IMR-90 (cell line): ENCODE measurements around the gene DVL2. TPM values are rescaled to one million over a fixed set of nuclear protein-coding genes. Genes with fewer than 3 reads are reported as not detected.

Experiments
- ATAC-seq: fragments of 200-7000 bp; cut with Tn5 transposase; 2 replicates; pipeline ENCODE4 v1.9.1; 2020; ENCODE audit warnings: low read depth, mild to moderate bottlenecking, moderate library complexity
- BruUV-seq: library from RNA; stranded (reverse); fragments of 400-500 nt; replicated peaks from 2 replicates; lab custom pipeline; 2021; lab: Mats Ljungman, UMichigan
- CTCF ChIA-PET: fragments of 300-600 bp; formaldehyde crosslinking; extraction: SDS; loops from one replicate; lab custom pipeline; 2021; ENCODE audit warnings: antibody characterized with exemption; lab: Yijun Ruan, JAX
- POLR2A ChIA-PET: fragments of 300-600 bp; sonication (Branson Sonifier 250); formaldehyde crosslinking; loops from one replicate; lab custom pipeline; 2022; ENCODE audit warnings: antibody characterized with exemption; ENCODE audit not compliant: unreplicated experiment; lab: Charles Lee
- DNase-seq: peaks from one replicate; pipeline ENCODE4 v3.0.0; 2013
- H2AFZ ChIP-seq: replicated peaks from 2 replicates; pipeline ENCODE3; 2013; ENCODE audit warnings: low read length, mild to moderate bottlenecking; ENCODE audit not compliant: poor library complexity
- H2AK5ac ChIP-seq: 2 replicates; pipeline ENCODE4 v1.6.1; 2013; ENCODE audit warnings: low read depth, low read length, inconsistent platforms
- H2AK9ac ChIP-seq: replicated peaks from 2 replicates; pipeline ENCODE3; 2013; ENCODE audit warnings: mild to moderate bottlenecking, low read depth, low read length, moderate library complexity; ENCODE audit not compliant: poor library complexity
- H2BK120ac ChIP-seq: 2 replicates; pipeline ENCODE4 v1.6.1; 2013; ENCODE audit warnings: low read depth, low read length, inconsistent platforms
- H2BK15ac ChIP-seq: 3 replicates; pipeline ENCODE4 v1.6.1; 2013; ENCODE audit warnings: low read depth, low read length, inconsistent platforms
- H2BK20ac ChIP-seq: 2 replicates; pipeline ENCODE4 v1.6.1; 2013; ENCODE audit warnings: low read depth, mild to moderate bottlenecking, inconsistent platforms, low read length, moderate library complexity
- H2BK5ac ChIP-seq: 2 replicates; pipeline ENCODE4 v1.6.1; 2013; ENCODE audit warnings: mild to moderate bottlenecking, low read depth, low read length, inconsistent platforms; ENCODE audit not compliant: poor library complexity, severe bottlenecking
- H3K14ac ChIP-seq: replicated peaks from 2 replicates; pipeline ENCODE4 v1.6.1; 2013; ENCODE audit warnings: low read depth, low read length, inconsistent platforms
- H3K18ac ChIP-seq: 2 replicates; pipeline ENCODE4 v1.6.1; 2013; ENCODE audit warnings: low read depth, low read length, control low read depth
- H3K23ac ChIP-seq: 2 replicates; pipeline ENCODE4 v1.6.1; 2013; ENCODE audit warnings: low read depth, low read length, inconsistent platforms
- H3K27ac ChIP-seq: 2 replicates; pipeline ENCODE4 v1.5.1; 2013; ENCODE audit warnings: mild to moderate bottlenecking, control low read depth, low read length; ENCODE audit not compliant: insufficient read depth
- H3K27me3 ChIP-seq: 2 replicates; pipeline ENCODE4 v1.6.1; 2013; ENCODE audit warnings: low read length; ENCODE audit not compliant: control insufficient read depth, insufficient read depth
- H3K36me3 ChIP-seq: 2 replicates; pipeline ENCODE4 v1.6.1; 2013; ENCODE audit warnings: low read length, mixed read lengths; ENCODE audit not compliant: control insufficient read depth, insufficient read depth
- H3K4ac ChIP-seq: 2 replicates; pipeline ENCODE4 v1.6.1; 2013; ENCODE audit warnings: low read depth, low read length, inconsistent platforms
- H3K4me1 ChIP-seq: 2 replicates; pipeline ENCODE4 v1.6.1; 2013; ENCODE audit warnings: low read length, mixed read lengths; ENCODE audit not compliant: control insufficient read depth, insufficient read depth
- H3K4me2 ChIP-seq: 2 replicates; pipeline ENCODE4 v1.6.1; 2013; ENCODE audit warnings: low read depth, mild to moderate bottlenecking, control low read depth, low read length, moderate library complexity
- H3K4me3 ChIP-seq: 2 replicates; pipeline ENCODE4 v1.5.1; 2013; ENCODE audit warnings: low read depth, mild to moderate bottlenecking, control low read depth, low read length, moderate library complexity; ENCODE audit not compliant: insufficient read depth
- H3K56ac ChIP-seq: 2 replicates; pipeline ENCODE4 v1.6.1; 2013; ENCODE audit warnings: low read length, inconsistent platforms; ENCODE audit not compliant: insufficient read depth; ENCODE audit errors: extremely low read depth
- H3K79me1 ChIP-seq, 2 experiments: 2 replicates each; pipeline ENCODE4 v1.6.1; 2013; ENCODE audit warnings: low read length in 2 of 2, inconsistent platforms in 1 of 2, low read depth in 1 of 2
- H3K9ac ChIP-seq: 2 replicates; pipeline ENCODE4 v1.6.1; 2013; ENCODE audit warnings: low read depth, low read length, control low read depth
- H3K9me1 ChIP-seq: 2 replicates; pipeline ENCODE4 v1.6.1; 2013; ENCODE audit warnings: low read length, inconsistent platforms; ENCODE audit not compliant: insufficient read depth
- H3K9me3 ChIP-seq: 2 replicates; pipeline ENCODE4 v1.6.1; 2013; ENCODE audit warnings: low read length; ENCODE audit not compliant: control insufficient read depth, insufficient read depth
- H4K20me1 ChIP-seq: 2 replicates; pipeline ENCODE4 v1.6.1; 2013; ENCODE audit warnings: low read length, inconsistent platforms; ENCODE audit not compliant: insufficient read depth
- H4K5ac ChIP-seq: 2 replicates; pipeline ENCODE4 v1.6.1; 2013; ENCODE audit warnings: mild to moderate bottlenecking, low read depth, low read length, control low read depth
- H4K8ac ChIP-seq, 2 experiments: 2 replicates each; pipeline ENCODE4 v1.6.1; 2013; ENCODE audit warnings: low read depth in 2 of 2, low read length in 2 of 2, control low read depth in 1 of 2, inconsistent platforms in 1 of 2
- H4K91ac ChIP-seq: 2 replicates; pipeline ENCODE4 v1.6.1; 2013; ENCODE audit warnings: low read depth, low read length, inconsistent platforms; ENCODE audit not compliant: insufficient read depth
- CHD1 ChIP-seq: IDR thresholded peaks from 2 replicates; pipeline ENCODE4 v1.6.1; 2012; ENCODE audit warnings: low read depth, low read length, improper control_type of control experiment
- WGBS, 2 experiments: methylation state at CpG; one replicate each; pipeline versions ENCODE4 v1.1.5 to v1.1.7; 2013; ENCODE audit warnings: missing lambda C conversion rate in 2 of 2; ENCODE audit not compliant: insufficient read length in 1 of 2; ENCODE audit errors: extremely low coverage in 2 of 2; 5-methylcytosine and 5-hydroxymethylcytosine counted together
- dilution Hi-C: fragments of 300-500 bp; cut with HindIII; formaldehyde crosslinking; loops from one replicate; pipeline ENCODE4 v1.14.3; 2018; ENCODE audit warnings: low sequenced_read_pairs; ENCODE audit not compliant: unreplicated experiment
- in situ Hi-C: fragments of 300-500 bp; cut with MboI; formaldehyde crosslinking; loops from 3 replicates; pipeline ENCODE4 v1.14.3; 2019; ENCODE audit warnings: low sequenced_read_pairs, inconsistent platforms, mixed read lengths
- intact Hi-C: fragments of 100-400 bp; cut with micrococcal nuclease; formaldehyde crosslinking; loops from 2 replicates; pipeline ENCODE4 v1.10.0; 2022
- polyA plus RNA-seq, 3 experiments: library from polyadenylated mRNA; depleted of rRNA; stranded (reverse); fragments of >200 nt; gene quantifications; 2 replicates each; pipeline ENCODE4 v1.2.3, GENCODE V29; 2012; ENCODE audit warnings: low replicate concordance in 1 of 3
- total RNA-seq: library from RNA; depleted of rRNA; stranded (reverse); fragments of >200 nt; gene quantifications from 2 replicates; pipeline ENCODE4 v1.2.3, GENCODE V29; 2012

The DVL2 gene
- total and polyA plus RNA-seq, 2 of the 4 experiments (the other 2 are of a cell fraction): 11.8 to 21.3 TPM

DNA sequence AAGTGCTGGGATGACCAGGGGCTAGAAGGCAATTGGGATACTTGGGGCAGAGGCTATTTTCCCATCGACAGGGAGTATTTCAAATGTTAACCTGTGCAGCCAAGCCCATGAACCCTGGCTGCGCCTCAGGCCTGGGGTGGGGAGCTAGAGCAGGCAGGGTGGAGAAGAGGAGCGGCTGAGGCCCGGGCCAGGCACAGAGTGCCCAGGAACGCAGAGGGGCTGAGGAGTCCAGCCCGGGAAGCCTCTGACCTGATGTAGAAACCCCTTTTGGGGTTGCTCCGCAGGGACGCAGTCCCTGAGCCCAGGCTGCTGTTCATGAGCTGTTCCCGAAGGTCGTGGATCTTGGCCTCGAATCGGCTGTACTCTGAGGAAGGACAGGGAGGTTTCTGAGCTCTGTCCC is 38.3 kb downstream of the DVL2 start:
- Histone ChIP-seq H3K14ac (no peak overlapping the region), H4K20me1 (peaks cover 11% of the 10 kb centered on the region), H3K9me3 (no peaks in the 10 kb centered on the region), H2AK5ac (no peak overlapping the region), H3K4me1 (no peaks in the 10 kb centered on the region), H3K36me3 (peaks cover 50% of the 10 kb centered on the region), H2BK5ac (no peak overlapping the region), H2BK20ac (no peak overlapping the region), H3K4me2 (no peak overlapping the region), H3K4ac (no peak overlapping the region), H2AFZ (no peak overlapping the region), H3K18ac (no peak overlapping the region), H3K27me3 (no peaks in the 10 kb centered on the region), H3K9me1 (no peaks in the 10 kb centered on the region), H2BK15ac (no peak overlapping the region), H2BK120ac (no peak overlapping the region), H4K91ac (no peak overlapping the region), H3K4me3 (no peak overlapping the region), H3K23ac (no peak overlapping the region), H4K5ac (no peak overlapping the region), H3K79me1 (no peaks in the 10 kb centered on the region; a peak in 2 of 4 replicates), H2AK9ac (no peak overlapping the region), H3K9ac (no peak overlapping the region), H3K27ac (no peak overlapping the region), H4K8ac (no peak overlapping the region), H3K56ac (no peak overlapping the region)
- ChIA-PET CTCF (no interaction called here), POLR2A (no interaction called here)
- 100% methylated on average over 3 of the region's 12 CpGs; no CpG with 5 or more reads in 1 of the 2 experiments for WGBS, 2 experiments
- intact Hi-C loops: no loop called here
- ATAC-seq (no peak), DNase-seq (no peak)
- BruUV-seq: no TSS peak
- dilution Hi-C loops: no loop called here
- no peak for TF ChIP-seq CHD1
- in situ Hi-C loops: no loop called here
